HS-27A (cell line): ENCODE data around the gene ERLIN1.
"Not testable (repeated sequence)": the region's sequence is repeated elsewhere in the genome, so short reads cannot be mapped to it uniquely, and the experiment has no call there.

Experiments
- DNase-seq: peaks from one replicate; pipeline ENCODE4 v3.0.0-alpha.2; 2012; ENCODE audit warnings: low read depth, missing footprints

Gene ERLIN1

GRCh38 chr10:100133801-100134200, 52.0 kb downstream of the ERLIN1 start:
- no peak for DNase-seq

- DNase-seq: no peak
These were observed 53.4 kb downstream of the ERLIN1 start for GRCh38 chr10:100132427-100132826.

GRCh38 chr10:100131571-100131970, 54.3 kb downstream of the ERLIN1 start:
- no peak for DNase-seq

- DNase-seq: no peak
These were observed 55.0 kb downstream of the ERLIN1 start for GRCh38 chr10:100130831-100131230.

GRCh38 chr10:100129424-100129823, 56.4 kb downstream of the ERLIN1 start:
- no peak for DNase-seq

- no peak for DNase-seq
These were observed 56.9 kb downstream of the ERLIN1 start for GRCh38 chr10:100128951-100129350.

- DNase-seq: not testable (repeated sequence)
These were observed 60.5 kb downstream of the ERLIN1 start for GRCh38 chr10:100125335-100125734.

GRCh38 chr10:100124097-100124496, 61.7 kb downstream of the ERLIN1 start:
- DNase-seq: no peak

GRCh38 chr10:100122780-100123179, 63.0 kb downstream of the ERLIN1 start:
- no peak for DNase-seq

- no peak for DNase-seq
These were observed 65.3 kb downstream of the ERLIN1 start for GRCh38 chr10:100120550-100120949.

GRCh38 chr10:100119726-100120125, 66.1 kb downstream of the ERLIN1 start:
- DNase-seq: no peak

- no peak for DNase-seq
These were observed 70.7 kb downstream of the ERLIN1 start for GRCh38 chr10:100114976-100115770.

- DNase-seq: no peak
These were observed 71.4 kb downstream of the ERLIN1 start for GRCh38 chr10:100114460-100114859.

- DNase-seq: no peak
These were observed 76.2 kb downstream of the ERLIN1 start for GRCh38 chr10:100109670-100110069.

- DNase-seq: no peak
These were observed 79.0 kb downstream of the ERLIN1 start for GRCh38 chr10:100106865-100107264.

GRCh38 chr10:100104300-100104699, 81.5 kb downstream of the ERLIN1 start:
- no peak for DNase-seq

GRCh38 chr10:100103581-100103980, 82.2 kb downstream of the ERLIN1 start:
- no peak for DNase-seq

- DNase-seq: no peak
These were observed 84.4 kb downstream of the ERLIN1 start for GRCh38 chr10:100101192-100102076.

GRCh38 chr10:100100651-100101184, 85.1 kb downstream of the ERLIN1 start:
- DNase-seq: no peak
